Measurements from ENCODE around the gene ELP4. TPM values are rescaled to one million over a fixed set of nuclear protein-coding genes. Genes with fewer than 3 reads are reported as not detected.
"Not testable (repeated sequence)": the region's sequence is repeated elsewhere in the genome, so short reads cannot be mapped to it uniquely, and the experiment has no call there.

ELP4 gene
- total and polyA plus RNA-seq, 7 donors: 4.2 to 12.9 (median 8.2) TPM

GRCh38 chr11:31664954-31665353 lies 155.4 kb downstream of the ELP4 start:
- intact Hi-C loops (cut with DNase I): no loop called here
- H3K4me1 ChIP-seq: no peaks in the 10 kb centered on the region
- no peak overlapping the region for H3K4me3 ChIP-seq
- H3K27ac ChIP-seq: no peak overlapping the region
- WGBS, 3 donors: 94 to 97% (median 95%) methylated on average over 3 of the region's 3 CpGs
- H3K9me3 ChIP-seq: no peaks in the 10 kb centered on the region
- TF ChIP-seq, protein P1, sequence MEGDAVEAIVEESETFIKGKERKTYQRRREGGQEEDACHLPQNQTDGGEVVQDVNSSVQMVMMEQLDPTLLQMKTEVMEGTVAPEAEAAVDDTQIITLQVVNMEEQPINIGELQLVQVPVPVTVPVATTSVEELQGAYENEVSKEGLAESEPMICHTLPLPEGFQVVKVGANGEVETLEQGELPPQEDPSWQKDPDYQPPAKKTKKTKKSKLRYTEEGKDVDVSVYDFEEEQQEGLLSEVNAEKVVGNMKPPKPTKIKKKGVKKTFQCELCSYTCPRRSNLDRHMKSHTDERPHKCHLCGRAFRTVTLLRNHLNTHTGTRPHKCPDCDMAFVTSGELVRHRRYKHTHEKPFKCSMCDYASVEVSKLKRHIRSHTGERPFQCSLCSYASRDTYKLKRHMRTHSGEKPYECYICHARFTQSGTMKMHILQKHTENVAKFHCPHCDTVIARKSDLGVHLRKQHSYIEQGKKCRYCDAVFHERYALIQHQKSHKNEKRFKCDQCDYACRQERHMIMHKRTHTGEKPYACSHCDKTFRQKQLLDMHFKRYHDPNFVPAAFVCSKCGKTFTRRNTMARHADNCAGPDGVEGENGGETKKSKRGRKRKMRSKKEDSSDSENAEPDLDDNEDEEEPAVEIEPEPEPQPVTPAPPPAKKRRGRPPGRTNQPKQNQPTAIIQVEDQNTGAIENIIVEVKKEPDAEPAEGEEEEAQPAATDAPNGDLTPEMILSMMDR (IDR thresholded peaks at IDR 0.05): no peak
- ATAC-seq (no peak), DNase-seq (no peak)
- no peaks in the 10 kb centered on the region for H3K27me3 ChIP-seq (ENCODE audit: insufficient read depth in 3 of 3, low read length in 2 of 3)
- no peaks in the 10 kb centered on the region for H3K36me3 ChIP-seq (ENCODE audit: insufficient read depth in 1 of 2, low read depth in 1 of 2)

DNA sequence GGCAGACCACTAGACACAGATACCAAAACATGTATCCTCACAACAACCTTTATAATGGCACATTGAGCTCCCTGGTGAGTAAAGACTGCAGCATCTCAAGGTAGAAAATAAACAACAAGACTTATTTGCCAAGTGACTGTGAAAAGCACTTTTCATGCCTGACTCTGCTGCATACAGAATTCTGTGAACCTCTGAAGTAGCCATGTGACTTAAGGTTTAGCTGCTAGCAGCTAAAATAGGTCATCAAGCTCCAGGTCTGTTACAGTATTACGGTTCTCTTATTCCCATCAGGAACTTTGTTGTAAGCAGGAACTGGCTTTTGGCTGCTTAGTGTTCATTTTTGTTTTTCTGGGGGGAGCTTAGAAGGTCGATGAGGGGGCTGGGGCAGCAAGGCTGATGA lies 162.1 kb downstream of the ELP4 start:
- ATAC-seq (no peak), DNase-seq (no peak)
- Histone ChIP-seq H3K4me1 (no peaks in the 10 kb centered on the region), H3K9me3 (no peaks in the 10 kb centered on the region), H3K27me3 (ENCODE audit: insufficient read depth in 3 of 3, low read length in 2 of 3) (no peaks in the 10 kb centered on the region), H3K36me3 (ENCODE audit: insufficient read depth in 1 of 2, low read depth in 1 of 2) (no peaks in the 10 kb centered on the region), H3K4me3 (no peak overlapping the region), H3K27ac (no peak overlapping the region)
- TF ChIP-seq, protein P1 (IDR thresholded peaks at IDR 0.05): no peak
- WGBS, 3 donors: 77 to 83% (median 77%) methylated on average over 2 of the region's 2 CpGs
- intact Hi-C loops (cut with DNase I): no loop called here

DNA sequence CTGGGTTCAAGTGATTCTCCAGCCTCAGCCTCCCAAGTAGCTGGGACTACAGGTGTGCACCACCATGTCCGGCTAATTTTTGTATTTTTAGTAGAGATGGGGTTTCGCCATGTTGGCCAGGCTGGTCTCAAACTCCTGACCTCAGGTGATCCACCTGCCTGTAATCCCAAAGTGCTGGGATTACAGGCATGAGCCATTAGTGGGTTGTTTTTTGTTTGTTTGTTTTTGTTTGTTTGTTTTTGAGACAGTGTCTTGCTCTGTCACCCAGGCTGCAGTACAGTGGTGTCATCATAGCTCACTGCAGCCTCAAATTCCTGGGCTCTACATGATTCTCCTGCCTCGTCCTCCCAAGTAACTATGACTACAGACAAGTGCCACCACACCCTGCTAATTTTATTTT lies 163.5 kb downstream of the ELP4 start:
- H3K4me3 ChIP-seq; H3K4me1 ChIP-seq; intact Hi-C loops (cut with DNase I); H3K27me3 ChIP-seq (ENCODE audit: insufficient read depth in 3 of 3, low read length in 2 of 3); DNase-seq; H3K27ac ChIP-seq; H3K9me3 ChIP-seq; H3K36me3 ChIP-seq (ENCODE audit: insufficient read depth in 1 of 2, low read depth in 1 of 2); ATAC-seq: not testable (repeated sequence)
- 96 to 99% (median 98%) methylated on average over 3 of the region's 3 CpGs for WGBS, 3 donors

- H3K9me3 ChIP-seq: no peaks in the 10 kb centered on the region
- H3K36me3 ChIP-seq (ENCODE audit: insufficient read depth in 1 of 2, low read depth in 1 of 2): no peaks in the 10 kb centered on the region
- H3K4me1 ChIP-seq: no peaks in the 10 kb centered on the region
- intact Hi-C loops (cut with DNase I): no loop called here
- no peak overlapping the region for H3K4me3 ChIP-seq
- 90 to 95% (median 94%) methylated on average over 1 of the region's 1 CpG for WGBS, 3 donors
- no peaks in the 10 kb centered on the region for H3K27me3 ChIP-seq (ENCODE audit: insufficient read depth in 3 of 3, low read length in 2 of 3)
- ATAC-seq (no peak), DNase-seq (no peak)
- TF ChIP-seq, protein P1 (IDR thresholded peaks at IDR 0.05): no peak
- no peak overlapping the region for H3K27ac ChIP-seq
Observed at GRCh38 chr11:31676280-31676982, 166.9 kb downstream of the ELP4 start.

GRCh38 chr11:31680770-31681169 lies 171.2 kb downstream of the ELP4 start:
- no peak overlapping the region for H3K4me3 ChIP-seq
- H3K27me3 ChIP-seq (ENCODE audit: insufficient read depth in 3 of 3, low read length in 2 of 3): no peaks in the 10 kb centered on the region
- ATAC-seq (no peak), DNase-seq (no peak)
- intact Hi-C loops (cut with DNase I): no loop called here
- H3K4me1 ChIP-seq: no peaks in the 10 kb centered on the region
- no peaks in the 10 kb centered on the region for H3K9me3 ChIP-seq
- H3K27ac ChIP-seq: no peak overlapping the region
- no peaks in the 10 kb centered on the region for H3K36me3 ChIP-seq (ENCODE audit: insufficient read depth in 1 of 2, low read depth in 1 of 2)
- 97 to 98% (median 98%) methylated on average over 3 of the region's 3 CpGs for WGBS, 3 donors
- TF ChIP-seq, protein P1 (IDR thresholded peaks at IDR 0.05): no peak

All from psoas muscle (tissue), 8 donors.